NCI-H510A treated with DMSO at 0.1 percent for 48 hours (cell line): ENCODE results near the gene SHISA9.

ENCODE experiments used
- DNase-seq: peaks from one replicate; lab custom pipeline; 2025; lab: John Stamatoyannopoulos, UW

SHISA9 gene

DNA sequence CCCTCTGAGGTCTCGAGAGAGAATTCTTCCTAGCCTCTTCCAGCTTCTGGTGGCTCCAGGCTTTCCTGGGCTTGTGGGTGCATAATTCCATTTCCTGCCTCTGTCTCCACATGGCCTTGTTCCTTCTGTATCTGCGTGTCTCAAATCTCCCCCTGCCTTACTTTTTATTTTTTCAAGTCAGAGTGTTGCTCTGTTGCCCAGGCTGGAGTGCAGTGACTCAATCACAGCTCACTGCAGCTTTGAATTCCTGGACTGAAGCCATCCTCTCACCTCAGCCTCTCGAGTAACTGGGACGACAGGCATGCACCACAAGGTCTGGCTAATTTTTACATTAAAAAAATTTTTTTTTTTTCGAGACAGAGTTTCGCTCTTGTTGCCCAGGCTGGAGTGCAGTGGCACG is 120.6 kb downstream of the SHISA9 start:
- DNase-seq: no peak

DNA sequence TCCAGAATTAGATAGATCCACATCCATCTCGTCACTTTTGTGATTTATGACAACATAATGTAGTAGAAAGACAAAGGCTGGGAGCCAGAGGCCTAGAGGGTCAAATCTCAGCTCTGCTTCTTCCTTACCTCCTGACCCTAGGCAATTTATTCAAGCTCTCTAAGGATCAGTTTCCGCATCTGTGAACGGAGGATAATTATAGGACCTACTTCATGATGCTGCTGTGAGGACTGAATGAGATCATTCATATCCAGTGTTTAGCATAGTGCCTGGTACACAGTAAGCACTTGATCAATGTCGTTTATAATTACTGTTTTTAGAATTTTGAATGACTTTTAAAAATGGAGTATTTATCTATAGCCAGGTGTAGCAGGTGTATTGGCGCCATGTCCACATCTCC is 128.4 kb downstream of the SHISA9 start:
- DNase-seq: no peak

DNA sequence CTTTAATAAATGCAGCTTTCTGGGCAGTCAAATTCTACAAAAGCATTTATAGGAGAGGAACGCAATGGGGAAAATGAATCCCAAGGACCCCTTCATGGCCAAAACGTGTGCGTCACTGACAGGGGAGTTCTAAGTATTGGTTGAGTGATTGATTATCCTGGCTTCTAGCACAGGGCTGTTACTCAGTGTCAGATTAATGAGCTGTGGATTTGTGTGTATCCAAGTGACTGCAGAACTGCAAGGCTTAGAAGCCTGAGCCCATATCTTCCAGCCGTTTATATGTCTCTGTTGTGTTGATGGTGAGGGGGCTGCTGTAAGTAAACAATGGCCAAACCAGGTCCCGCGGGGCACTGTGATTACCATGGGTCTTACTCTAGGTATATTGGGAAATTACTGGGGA is 129.4 kb downstream of the SHISA9 start:
- DNase-seq: no peak

DNA sequence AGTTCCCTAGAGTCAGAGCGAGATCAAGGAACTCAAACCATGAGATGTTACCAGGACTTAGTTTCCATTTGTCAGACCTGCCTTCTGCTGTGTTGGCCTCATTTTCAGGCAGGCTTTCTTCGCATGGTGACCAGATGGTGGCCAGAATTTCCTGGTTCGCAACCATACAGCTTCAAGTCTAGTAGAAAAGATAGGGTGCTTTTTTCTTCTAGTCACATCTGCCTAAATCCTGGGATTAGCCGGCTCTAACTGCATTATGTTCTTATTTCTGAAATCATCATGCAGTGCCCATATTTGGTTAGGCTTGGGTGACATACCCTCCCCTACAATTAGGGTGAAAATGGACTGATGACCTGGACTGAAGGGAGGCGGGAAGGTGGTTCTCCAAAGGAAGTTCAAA is 131.5 kb downstream of the SHISA9 start:
- no peak for DNase-seq

DNA sequence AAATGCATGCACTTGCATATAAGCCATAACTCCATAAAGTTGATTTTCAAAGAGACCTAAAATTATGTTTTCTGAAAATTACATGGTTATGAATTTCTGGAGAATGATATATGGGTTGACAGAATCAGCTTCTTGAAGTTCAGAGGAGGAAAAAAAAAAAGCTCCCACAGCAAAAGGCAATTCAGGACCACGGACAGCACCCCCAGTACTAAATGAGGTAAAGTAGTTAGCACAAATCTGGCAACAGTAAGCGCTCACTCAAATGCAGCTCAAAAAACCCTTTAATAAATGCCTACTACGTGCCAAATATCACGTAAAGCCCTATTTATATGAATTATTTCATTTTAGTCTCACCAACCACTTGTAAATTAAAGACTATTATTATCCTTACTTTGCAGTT is 135.2 kb downstream of the SHISA9 start:
- DNase-seq: no peak

DNA sequence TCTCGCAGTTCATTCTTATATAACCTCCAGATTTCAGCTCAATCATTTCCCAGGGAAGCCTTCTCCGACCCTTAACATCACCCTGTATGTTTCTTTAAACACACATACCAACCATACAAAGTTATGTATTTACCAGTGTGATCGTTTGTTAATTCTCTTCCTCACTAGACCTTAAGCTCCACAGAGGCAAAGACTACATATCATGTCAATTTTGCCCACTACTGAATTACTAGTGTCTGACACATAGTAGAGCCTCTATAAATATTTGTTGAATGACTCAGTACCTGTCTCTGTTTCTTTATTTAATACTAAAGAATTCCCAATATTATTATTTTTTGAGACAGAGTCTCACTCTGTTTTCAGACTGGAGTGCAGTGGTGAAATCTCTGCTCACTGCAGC is 137.2 kb downstream of the SHISA9 start:
- no peak for DNase-seq

DNA sequence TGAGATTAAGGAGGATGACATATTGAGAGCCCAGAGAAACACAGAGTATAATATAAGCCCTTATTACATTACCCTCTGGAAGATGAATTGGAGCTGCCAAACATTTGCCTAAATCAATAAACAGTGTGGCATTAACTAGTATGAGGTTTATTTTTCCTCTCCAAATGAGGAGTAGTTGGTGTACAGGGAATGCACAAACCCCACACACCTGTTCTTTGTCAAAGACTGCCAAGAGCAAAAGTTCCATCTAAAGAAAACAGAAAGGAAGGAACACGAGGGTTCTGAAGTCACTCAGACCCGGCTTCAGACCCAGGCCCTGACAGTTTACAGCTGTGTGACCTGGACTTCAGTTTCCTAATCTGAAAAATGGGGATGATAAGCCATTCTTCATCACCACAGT is 138.1 kb downstream of the SHISA9 start:
- no peak for DNase-seq

DNA sequence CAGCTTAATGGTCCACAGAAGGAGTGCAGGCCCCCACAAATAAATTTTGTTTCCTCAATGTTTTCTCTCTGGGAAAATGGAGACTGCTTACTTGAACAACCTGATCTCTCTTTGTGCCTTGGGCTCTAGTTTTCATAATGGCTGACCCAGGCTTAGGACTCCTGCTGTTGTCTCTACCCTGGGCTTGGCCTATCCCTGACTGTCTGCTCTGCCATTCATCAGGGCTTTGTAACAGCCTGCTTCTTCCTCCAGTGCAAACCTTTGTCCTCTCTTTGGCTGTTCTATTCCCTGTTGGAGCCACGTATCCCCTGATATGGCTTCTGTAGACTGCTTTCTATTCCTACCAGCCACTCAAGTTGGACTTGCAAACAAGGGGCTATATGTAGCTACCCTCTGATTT is 139.8 kb downstream of the SHISA9 start:
- DNase-seq: no peak

DNA sequence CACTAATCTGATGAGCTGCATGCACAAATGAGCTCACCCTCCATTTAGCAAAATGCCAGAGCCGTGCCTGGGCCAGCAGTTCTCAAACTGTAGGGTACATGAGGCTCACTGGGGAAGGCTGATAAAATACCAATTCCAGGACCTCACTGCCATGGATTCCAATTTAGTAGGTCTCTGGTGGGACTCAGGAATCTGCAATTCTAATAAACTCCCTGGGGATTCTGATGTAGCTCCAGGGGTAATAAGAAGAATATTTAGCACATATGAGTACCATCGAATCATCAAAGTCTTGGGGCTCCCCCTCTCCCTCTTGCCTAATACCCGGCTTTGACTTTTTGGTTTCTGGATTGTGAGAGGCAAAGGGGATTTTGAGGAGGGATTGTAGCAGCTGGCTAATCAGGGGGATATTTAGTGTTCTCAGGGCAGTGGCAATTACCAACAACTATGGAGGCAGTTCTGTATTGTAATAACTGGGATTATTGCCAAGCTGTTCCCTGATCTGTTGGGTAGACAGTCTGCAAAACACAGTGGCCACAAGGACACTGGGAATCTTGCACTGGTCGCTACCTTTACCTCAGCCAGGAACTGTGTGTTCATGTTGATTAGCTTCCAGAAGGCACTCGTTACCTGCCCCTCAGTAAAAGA is 140.4 kb downstream of the SHISA9 start:
- DNase-seq: no peak

DNA sequence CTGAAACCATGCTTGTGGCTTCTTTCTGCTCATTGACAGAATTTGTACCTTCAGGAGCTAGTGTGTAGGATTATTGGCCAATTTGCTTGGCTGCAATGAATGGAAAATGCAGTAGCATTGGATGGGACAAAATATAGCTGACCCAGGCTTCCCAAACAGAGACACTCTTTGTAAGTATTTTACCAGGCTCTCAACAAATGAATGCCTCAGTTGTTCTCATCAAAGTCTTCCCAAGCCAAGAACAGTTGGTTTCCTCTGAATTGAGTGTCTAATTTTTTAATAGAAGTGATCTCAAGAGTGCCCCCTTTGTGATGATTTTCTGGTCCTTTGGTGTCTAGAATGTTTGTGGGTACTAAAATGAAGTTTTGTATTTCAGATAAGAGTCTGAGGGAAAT is 140.9 kb downstream of the SHISA9 start:
- DNase-seq: no peak

DNA sequence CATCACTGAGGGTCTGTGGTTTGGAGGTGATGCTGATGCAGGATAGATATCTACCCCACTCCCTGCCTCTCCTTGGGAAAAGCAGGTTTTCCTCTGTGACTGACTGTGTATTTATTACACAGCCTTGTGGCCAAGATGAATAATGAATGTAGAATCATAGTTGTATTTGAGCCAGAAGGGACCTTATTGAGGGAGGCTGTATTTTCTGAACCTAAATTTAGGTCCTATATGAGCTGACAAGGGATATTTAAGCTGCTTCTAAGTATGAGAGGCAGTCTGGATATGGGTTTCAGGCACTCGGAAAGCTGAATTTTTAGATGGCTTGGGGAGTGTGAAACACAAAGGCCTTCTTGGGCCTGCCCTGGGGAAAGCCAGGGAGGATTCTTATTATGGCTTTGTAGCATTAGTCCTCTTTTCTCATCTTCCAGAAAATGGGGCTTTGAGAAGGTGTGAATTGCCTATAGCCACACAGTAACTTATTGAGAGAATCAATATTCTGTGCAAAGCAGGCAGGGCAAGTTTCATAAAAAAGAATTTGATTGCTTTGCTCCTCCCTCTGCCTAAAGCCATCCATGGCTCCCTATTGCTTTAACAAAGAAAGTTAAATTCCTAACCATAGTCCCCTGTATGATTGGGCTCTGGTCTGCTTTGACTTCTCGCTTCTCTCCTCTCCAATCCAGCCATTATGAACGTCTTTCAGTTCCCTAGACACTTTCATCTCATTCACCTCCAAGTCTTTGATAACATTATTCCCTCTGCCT is 144.8 kb downstream of the SHISA9 start:
- no peak for DNase-seq

DNA sequence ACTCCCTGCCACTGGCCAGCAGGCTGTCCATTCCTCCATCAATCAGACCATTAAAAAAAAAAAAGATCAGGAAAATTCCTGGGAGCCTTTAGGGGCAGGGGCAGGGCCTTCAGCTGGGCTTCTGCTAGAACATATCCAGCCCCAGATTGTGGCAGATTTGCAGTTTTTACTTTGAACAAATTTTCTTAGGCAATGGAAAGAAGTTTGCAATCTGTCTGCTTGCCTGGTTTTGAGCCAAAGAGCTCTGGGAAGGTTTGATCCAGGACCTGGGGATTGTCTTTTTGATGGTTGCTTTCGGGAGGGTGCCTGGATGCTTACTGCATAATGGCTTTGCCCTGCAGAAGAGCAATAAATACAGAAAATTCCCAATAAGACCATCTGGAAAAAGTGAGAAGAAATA is 145.9 kb downstream of the SHISA9 start:
- no peak for DNase-seq

DNA sequence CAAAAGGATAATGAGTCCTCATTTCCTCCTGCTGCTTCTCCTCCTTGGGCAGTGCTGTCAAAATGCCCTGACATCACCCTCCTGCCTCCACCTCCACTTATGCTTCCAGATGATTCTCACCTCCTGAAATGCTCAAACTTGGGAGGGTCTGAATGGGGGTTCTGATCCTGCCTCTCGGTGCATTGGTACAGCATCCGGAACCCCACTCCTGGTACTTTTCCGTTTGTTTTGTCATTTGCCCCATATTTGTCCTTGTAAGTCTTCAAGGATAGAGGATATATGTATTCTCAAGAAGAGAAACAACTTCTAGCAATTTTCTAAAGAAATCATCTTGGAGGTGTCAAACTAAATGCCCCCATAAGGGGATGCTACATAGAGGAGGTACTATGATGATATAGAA is 148.3 kb downstream of the SHISA9 start:
- DNase-seq: no peak

DNA sequence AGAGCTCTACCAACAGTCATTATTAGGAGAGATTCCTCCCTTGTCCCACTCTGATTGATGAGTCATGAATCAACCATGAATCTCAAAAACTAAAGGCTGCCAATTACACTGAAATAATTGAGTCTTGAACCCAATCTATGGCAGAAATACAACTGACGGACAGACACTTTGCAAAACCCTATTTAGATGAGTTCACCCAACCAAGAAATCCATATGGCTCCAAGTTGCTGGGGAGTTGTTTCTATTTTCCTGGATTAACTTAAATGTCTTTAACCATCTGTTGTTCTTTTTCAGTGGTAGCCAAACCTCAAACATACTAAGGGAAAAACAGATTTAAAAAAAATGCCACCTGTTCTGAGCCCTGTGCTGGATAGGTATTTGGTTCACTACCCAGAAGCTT is 151.0 kb downstream of the SHISA9 start:
- DNase-seq: no peak

DNA sequence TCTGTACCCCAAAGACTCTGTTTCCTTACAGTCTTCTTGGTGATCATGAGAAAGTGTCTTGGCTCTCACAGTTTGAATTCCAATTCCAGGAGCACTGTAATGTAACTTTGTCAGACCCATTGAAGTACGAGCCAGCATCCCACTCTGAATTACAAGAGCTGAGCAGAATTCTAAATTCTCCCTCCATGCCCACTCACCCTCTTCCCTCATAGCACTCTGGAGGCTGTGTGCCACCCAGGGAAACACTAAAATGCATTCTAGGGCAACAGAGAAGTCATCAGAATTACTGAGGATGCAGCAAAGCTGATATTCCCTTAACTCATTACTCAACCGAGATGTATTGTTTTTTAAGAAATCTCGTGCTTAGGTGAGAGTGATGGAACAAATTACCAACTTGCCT is 154.1 kb downstream of the SHISA9 start:
- no peak for DNase-seq

DNA sequence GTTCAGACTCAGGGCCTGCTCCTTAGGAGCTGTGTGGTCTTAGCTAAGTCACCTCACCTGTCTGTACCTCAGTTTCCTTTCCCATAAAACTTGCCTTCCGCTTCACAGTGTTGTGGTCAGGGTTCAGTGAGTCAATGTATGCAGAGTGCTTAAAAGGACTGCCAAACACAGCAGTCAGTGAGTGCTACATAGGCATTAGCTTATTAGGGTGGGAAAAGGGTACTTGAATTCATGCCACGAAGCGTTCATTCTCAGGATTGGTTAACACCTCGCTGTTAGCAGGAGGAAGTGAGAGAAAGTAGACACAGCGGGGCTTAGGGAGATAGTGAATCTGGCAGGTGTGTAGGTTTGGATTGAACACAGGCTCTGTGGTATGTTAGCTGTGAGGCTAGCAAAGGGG is 155.2 kb downstream of the SHISA9 start:
- no peak for DNase-seq

DNA sequence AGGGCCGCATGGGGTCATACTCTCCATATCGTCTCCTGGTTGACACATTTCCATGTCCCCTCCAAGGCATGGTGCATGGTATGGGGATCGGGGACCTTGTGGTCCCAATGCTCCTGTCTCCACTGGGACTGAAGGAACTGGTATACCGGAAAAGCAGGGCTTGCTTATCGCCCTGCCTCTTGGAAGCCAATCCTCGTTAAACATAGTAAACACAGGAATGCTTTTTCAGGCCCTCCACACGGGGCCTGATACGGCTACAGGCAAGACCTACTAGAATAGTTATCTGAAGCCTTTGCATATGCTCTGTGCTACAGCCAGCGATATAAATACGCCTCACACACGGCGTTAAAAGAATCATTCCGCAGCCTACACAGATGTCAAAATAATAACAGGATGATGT is 159.5 kb downstream of the SHISA9 start:
- DNase-seq: no peak

DNA sequence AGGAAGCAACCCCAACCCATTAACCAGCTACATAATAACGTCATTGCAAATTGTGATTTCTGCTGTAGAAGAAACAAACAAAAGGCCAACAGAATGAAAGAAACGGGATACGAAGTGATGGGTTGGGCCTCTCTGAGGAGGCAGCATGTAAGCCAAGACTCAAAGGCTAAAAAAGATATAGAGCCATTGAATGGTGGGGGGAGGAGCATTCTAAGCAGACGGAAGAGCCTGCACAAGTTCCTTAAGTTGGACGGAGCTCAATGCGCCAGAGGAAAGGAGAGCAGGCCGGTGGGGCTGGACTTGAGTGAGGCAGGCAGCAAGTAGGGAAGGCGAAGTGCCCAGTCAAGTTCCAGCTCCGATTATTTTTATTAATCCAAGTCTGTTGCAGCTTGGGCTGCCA is 160.3 kb downstream of the SHISA9 start:
- DNase-seq: no peak

DNA sequence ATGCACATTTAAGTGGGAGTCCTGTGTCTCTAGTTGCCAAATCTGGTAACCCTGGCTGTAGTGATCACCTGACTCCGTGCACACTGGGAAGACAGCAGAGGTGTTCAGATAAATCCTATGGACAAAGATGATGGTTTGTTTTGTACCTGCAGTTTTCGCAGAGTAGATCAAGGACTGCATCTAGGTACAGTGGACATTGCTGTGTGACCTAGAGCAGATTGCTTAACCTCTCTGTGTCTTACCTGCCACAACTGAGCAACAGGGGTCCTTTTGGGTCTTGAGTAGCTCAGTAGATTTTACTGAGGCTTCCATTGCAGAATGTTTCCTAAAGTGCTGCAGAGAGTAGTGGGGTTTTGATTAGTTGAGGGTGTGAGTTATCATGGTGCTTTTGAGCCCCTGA is 160.8 kb downstream of the SHISA9 start:
- DNase-seq: no peak

DNA sequence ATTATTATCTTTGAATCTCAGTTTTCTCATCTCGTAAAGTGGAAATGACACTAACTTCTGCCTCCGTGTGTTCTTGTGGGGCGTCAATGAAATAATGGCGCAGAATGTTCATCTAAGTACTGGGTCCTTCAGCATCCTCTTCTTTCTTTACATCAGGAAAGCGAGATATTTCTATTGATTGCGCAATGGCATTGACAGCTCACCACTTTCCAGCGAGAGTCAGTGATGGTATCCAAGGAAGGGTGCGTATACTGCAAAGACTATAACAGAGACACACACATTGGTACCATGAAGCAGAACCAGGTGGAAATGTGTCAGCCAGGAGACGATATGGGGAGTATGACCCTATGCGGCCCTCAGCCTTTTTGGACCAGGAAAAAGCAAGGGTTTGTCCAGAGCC is 162.1 kb downstream of the SHISA9 start:
- DNase-seq: no peak

DNA sequence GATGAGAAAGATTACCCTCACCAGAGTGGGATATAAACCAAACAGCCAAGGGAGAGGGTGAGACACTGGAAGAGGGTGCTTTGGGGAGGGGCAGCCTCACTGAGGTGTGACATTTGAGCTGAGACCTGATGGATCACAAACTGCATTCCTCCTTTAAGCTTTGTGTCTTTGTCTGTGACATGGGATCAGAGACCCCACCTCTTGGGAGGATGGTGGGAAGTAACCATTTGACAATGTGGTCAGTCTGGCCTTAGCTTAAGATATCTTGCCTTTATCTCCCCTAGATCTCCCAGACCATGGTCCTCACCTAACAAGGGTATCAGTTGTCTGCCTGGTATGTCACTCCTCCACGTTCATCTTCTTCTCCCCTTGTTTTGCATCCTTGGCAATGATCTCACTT is 163.4 kb downstream of the SHISA9 start:
- DNase-seq: no peak

DNA sequence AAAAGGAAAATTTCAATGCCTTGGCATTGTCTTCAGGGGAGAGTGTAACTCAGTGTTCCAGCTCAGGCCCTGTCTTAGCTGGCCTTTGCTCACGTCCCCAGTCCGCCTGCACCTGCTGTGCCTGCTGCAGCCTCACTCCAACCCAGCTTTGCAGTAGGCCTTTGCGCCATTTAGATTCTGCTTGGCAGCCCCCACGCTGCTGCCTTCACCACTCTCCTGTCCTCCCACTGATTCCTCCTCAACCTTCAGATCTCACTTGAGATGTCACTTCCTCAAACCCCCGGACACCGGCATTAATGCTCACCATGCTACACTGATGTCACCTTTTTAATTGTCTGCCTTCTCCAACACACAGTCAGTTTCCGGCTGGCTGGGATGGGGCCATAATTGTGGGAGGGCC is 166.2 kb downstream of the SHISA9 start:
- no peak for DNase-seq

DNA sequence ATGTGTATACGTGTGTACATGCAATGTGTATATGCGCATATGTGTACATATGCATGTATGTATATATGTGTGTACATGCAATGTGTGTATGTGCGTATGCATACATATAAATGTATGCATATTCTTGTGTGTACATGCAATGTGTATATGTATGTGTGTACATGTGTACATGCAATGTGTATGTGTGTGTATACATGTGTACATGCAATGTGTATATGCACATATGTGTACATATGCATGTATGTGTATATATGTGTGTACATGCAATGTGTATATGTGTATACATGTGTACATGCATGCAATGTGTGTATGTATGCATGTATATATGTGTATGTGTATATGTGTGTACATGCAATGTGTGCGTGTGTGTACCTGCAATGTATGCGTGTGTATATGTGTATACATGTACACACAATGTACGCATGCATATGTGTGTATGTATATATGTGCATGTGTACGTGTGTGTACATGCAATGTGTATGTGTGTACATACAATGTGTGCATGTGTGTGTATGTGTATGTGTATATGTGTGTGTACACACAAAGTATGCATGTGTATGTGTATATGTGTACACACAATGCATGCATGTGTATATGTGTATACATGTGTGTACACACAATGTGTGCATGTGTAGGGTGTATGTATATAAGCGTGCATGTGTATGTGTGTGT is 167.7 kb downstream of the SHISA9 start:
- DNase-seq: no peak

DNA sequence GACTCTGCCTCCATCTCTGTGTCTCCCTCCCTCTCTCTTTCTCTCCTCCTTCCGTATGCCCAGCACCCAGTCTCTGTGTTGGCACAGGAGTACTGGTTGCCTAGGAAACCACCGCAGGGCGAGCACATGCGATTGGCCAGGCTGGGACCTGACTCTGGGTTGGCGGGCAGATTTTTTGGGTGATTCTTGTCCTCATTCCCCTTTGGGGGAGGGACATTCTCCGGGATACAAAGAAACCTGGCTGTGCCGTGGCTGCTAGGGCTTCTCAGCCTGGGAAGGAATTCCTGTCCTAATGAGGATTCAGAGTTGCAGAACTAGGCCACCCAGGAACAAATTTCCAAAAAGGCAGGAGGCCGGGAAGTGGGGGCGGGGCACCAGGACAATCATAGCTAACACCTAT is 168.9 kb downstream of the SHISA9 start:
- DNase-seq: no peak
